ENCODE data around the gene SH2D7. TPM values are rescaled to one million over a fixed set of nuclear protein-coding genes. Genes with fewer than 3 reads are reported as not detected.

The SH2D7 gene
- total RNA-seq (ENCODE audit: low replicate concordance): not detected in 2 replicates
- long read RNA-seq: 0 reads

- H3K36me3 Mint-ChIP-seq: no peaks in the 10 kb centered on the region
- no peak within 1 kb of the TSS for H3K27ac Mint-ChIP-seq
- peaks cover 4% of the 10 kb centered on the region for H3K4me1 Mint-ChIP-seq (ENCODE audit: unreplicated experiment)
- no peak within 1 kb of the TSS for H3K4me3 Mint-ChIP-seq
- peaks cover 5% of the 10 kb centered on the region for H3K27me3 Mint-ChIP-seq
- TF ChIP-seq CTCF (conservative IDR thresholded peaks at IDR 0.05): no peak
- no peaks in the 10 kb centered on the region for H3K9me3 Mint-ChIP-seq
- DNase-seq (ENCODE audit: extremely low spot score, unreplicated experiment): no peak
Observed at GRCh38 chr15:78092261-78093041, at the start of gene SH2D7. Gene SH2D7 (plus strand): TSS chr15:78092561. CDS start chr15:78092585, 24 bp downstream.

- DNase-seq (ENCODE audit: extremely low spot score, unreplicated experiment): no peak
- peaks cover 23% of the 10 kb centered on the region for H3K4me1 Mint-ChIP-seq (ENCODE audit: unreplicated experiment)
- TF ChIP-seq CTCF (conservative IDR thresholded peaks at IDR 0.05): no peak
- H3K9me3 Mint-ChIP-seq: no peaks in the 10 kb centered on the region
- no peak overlapping the region for H3K27ac Mint-ChIP-seq
- H3K36me3 Mint-ChIP-seq: peaks cover 17% of the 10 kb centered on the region
- no peaks in the 10 kb centered on the region for H3K27me3 Mint-ChIP-seq
- no peak overlapping the region for H3K4me3 Mint-ChIP-seq
Observed at GRCh38 chr15:78044407-78045155, 47.8 kb upstream of the SH2D7 start.

GRCh38 chr15:78045189-78045588, 47.2 kb upstream of the SH2D7 start:
- Mint-ChIP-seq H3K9me3 (no peaks in the 10 kb centered on the region), H3K4me3 (no peak overlapping the region), H3K27ac (no peak overlapping the region), H3K27me3 (no peaks in the 10 kb centered on the region), H3K36me3 (peaks cover 14% of the 10 kb centered on the region), H3K4me1 (ENCODE audit: unreplicated experiment) (peaks cover 29% of the 10 kb centered on the region)
- no peak for DNase-seq (ENCODE audit: extremely low spot score, unreplicated experiment)
- TF ChIP-seq CTCF (conservative IDR thresholded peaks at IDR 0.05): no peak

DNA sequence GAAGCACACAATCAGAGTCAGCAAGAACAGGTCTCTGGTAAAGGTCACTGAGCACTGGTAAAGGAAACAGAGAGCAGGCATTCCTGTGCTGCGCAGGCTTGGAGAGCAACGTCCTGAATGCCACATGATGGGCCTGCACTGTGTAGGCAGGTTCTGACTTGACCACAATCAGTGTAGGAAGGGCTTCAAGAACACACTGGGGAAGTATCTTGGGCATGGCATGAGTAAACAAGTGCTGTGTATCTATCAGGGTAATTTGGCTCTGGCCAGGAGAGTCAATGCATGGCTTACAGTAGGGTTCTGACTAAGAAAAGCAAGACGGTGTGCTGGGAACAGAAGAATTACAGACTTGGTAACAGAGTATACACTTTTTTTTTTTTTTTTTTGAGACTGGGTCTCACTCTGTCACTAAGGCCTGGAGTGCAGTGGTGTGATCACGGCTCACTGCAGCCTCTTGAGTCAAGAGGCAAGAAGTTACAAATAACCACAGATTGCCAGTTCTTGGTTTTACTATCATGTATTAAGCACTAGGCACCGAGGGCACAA, 45.5 kb upstream of the SH2D7 start:
- H3K9me3 Mint-ChIP-seq: no peaks in the 10 kb centered on the region
- no peak overlapping the region for H3K27ac Mint-ChIP-seq
- peaks cover 37% of the 10 kb centered on the region for H3K4me1 Mint-ChIP-seq (ENCODE audit: unreplicated experiment)

More for the DNA sequence above, 45.5 kb upstream of the SH2D7 start:
- H3K36me3 Mint-ChIP-seq: peaks cover 14% of the 10 kb centered on the region
- no peak for DNase-seq (ENCODE audit: extremely low spot score, unreplicated experiment)
- H3K4me3 Mint-ChIP-seq: no peak overlapping the region
- no peaks in the 10 kb centered on the region for H3K27me3 Mint-ChIP-seq
- TF ChIP-seq CTCF (conservative IDR thresholded peaks at IDR 0.05): no peak
